Osteocyte (in vitro differentiated cells): ENCODE results near the gene CXCL16. TPM values are rescaled to one million over a fixed set of nuclear protein-coding genes. Genes with fewer than 3 reads are reported as not detected.
"Not testable (repeated sequence)": the region's sequence is repeated elsewhere in the genome, so short reads cannot be mapped to it uniquely, and the experiment has no call there.

Experiments used
- DNase-seq: peaks from one replicate; pipeline ENCODE4 v3.0.0; 2021; ENCODE audit warnings: mixed read lengths; ENCODE audit not compliant: unreplicated experiment; ENCODE audit errors: extremely low spot score
- H3K27ac Mint-ChIP-seq: one replicate; pipeline ENCODE4 v1.8.0; 2021; ENCODE audit warnings: mild to moderate bottlenecking, mixed read lengths; ENCODE audit not compliant: unreplicated experiment
- H3K27me3 Mint-ChIP-seq: one replicate; pipeline ENCODE4 v1.8.0; 2021; ENCODE audit warnings: mixed read lengths; ENCODE audit not compliant: unreplicated experiment
- H3K36me3 Mint-ChIP-seq: one replicate; pipeline ENCODE4 v1.8.0; 2021; ENCODE audit warnings: mixed read lengths; ENCODE audit not compliant: unreplicated experiment
- H3K4me1 Mint-ChIP-seq: one replicate; pipeline ENCODE4 v1.8.0; 2021; ENCODE audit warnings: mixed read lengths; ENCODE audit not compliant: unreplicated experiment
- H3K4me3 Mint-ChIP-seq: one replicate; pipeline ENCODE4 v1.8.0; 2021; ENCODE audit warnings: mild to moderate bottlenecking, moderate library complexity, mixed read lengths; ENCODE audit not compliant: unreplicated experiment
- H3K9me3 Mint-ChIP-seq: one replicate; pipeline ENCODE4 v1.8.0; 2021; ENCODE audit warnings: mixed read lengths; ENCODE audit not compliant: unreplicated experiment
- total RNA-seq: library from RNA; stranded (reverse); gene quantifications from 2 replicates; pipeline ENCODE4 v1.2.1, GENCODE V29; 2021
- TF ChIP-seq, protein P1 (sequence below): fragments of 200-600 bp; sonication (generic); IDR thresholded peaks from 2 replicates; pipeline ENCODE4 v1.5.0; 2021; ENCODE audit warnings: antibody characterized with exemption, mild to moderate bottlenecking, moderate library complexity

Gene CXCL16
- total RNA-seq, 1 donor from 2014 or later, result 12.8 TPM

DNA sequence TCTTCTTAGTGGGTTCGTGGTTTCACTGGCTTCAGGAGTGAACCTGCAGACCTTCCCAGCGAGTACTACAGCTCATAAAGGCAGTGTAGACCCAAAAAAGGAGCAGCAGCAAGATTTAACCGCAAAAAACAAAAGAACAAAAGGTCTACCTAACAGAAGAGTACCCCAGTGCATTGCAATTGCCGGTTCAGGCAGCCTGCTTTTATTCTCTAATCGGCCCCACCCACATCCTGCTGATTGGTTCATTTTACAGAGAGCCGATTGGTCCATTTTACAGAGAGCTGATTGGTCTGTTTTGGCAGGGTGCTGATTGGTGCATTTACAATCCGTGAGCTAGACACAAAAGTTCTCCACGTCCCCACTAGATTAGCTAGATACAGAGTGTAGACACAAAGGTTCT, 31.3 kb downstream of the CXCL16 start:
- Mint-ChIP-seq H3K4me3 (no peak overlapping the region), H3K9me3 (no peaks in the 10 kb centered on the region), H3K4me1 (peaks cover 26% of the 10 kb centered on the region), H3K36me3 (no peaks in the 10 kb centered on the region), H3K27me3 (no peaks in the 10 kb centered on the region), H3K27ac (no peak overlapping the region)
- DNase-seq, result no peak
- TF ChIP-seq, protein P1, sequence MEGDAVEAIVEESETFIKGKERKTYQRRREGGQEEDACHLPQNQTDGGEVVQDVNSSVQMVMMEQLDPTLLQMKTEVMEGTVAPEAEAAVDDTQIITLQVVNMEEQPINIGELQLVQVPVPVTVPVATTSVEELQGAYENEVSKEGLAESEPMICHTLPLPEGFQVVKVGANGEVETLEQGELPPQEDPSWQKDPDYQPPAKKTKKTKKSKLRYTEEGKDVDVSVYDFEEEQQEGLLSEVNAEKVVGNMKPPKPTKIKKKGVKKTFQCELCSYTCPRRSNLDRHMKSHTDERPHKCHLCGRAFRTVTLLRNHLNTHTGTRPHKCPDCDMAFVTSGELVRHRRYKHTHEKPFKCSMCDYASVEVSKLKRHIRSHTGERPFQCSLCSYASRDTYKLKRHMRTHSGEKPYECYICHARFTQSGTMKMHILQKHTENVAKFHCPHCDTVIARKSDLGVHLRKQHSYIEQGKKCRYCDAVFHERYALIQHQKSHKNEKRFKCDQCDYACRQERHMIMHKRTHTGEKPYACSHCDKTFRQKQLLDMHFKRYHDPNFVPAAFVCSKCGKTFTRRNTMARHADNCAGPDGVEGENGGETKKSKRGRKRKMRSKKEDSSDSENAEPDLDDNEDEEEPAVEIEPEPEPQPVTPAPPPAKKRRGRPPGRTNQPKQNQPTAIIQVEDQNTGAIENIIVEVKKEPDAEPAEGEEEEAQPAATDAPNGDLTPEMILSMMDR, result no peak

DNA sequence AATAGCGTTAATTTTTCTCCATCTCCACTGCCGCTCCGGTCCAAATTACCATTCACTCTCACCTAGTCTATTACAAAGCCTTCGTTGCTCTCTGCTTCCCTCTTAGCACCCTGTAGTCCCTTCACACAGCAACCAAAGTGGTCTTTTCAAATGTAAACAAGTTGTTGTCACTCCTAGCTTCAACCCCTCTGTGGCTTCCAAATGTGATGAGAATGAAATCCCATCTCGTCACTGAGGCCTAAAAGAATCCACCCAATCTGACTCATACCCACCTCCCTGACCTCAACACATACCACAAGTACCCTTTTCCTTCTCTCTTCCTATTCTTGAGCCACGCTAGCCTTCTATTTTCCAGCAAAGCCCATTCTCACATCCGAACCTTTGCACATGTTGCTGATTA, 33.6 kb downstream of the CXCL16 start:
- no peaks in the 10 kb centered on the region for H3K36me3 Mint-ChIP-seq
- H3K9me3 Mint-ChIP-seq, result no peaks in the 10 kb centered on the region
- H3K4me1 Mint-ChIP-seq, result peaks cover 42% of the 10 kb centered on the region
- H3K4me3 Mint-ChIP-seq, result peak overlapping the region; percentile 87
- DNase-seq, result no peak
- no peaks in the 10 kb centered on the region for H3K27me3 Mint-ChIP-seq
- TF ChIP-seq, protein P1, result no peak
- H3K27ac Mint-ChIP-seq, result no peak overlapping the region

DNA sequence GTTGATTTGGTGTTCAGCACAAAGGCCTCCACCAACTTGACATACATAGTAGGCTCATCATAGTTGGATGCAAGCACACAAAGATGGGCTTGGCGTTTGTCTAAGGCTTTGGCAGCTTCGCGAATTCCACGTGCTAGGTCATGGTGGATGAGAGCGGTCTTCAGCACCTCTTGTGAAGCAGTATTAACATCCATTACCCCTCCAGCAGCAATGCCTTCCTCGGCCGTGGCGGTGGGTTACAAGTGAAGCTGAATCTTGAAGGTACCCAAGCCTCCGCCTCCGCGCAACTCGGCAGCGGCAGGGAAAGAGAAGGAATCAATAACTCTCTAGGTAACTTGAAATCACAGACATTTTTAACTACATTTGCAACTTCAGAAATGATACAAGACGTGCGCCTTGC, 34.7 kb downstream of the CXCL16 start:
- Mint-ChIP-seq H3K4me1 (peaks cover 42% of the 10 kb centered on the region), H3K4me3 (peak overlapping the region; percentile 87), H3K27ac (peak overlapping the region; percentile 89), H3K9me3 (no peaks in the 10 kb centered on the region), H3K27me3 (no peaks in the 10 kb centered on the region), H3K36me3 (no peaks in the 10 kb centered on the region)
- DNase-seq, result no peak
- TF ChIP-seq, protein P1, result no peak

DNA sequence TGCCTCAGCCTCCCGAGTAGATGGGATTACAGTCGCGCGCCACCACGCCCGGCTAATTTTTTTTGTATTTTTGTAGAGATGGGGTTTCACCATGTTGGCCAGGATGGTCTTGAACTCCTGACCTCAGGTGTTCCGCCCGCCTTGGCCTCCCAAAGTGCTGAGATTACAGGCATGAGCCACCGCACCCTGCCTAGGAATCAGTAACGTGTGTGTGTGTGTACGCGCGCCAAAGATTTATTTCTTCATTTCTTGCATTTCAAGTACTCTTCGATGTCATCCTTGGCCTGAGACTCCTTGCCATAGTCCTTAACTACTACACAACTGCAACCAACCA, 35.2 kb downstream of the CXCL16 start:
- H3K9me3 Mint-ChIP-seq, H3K27me3 Mint-ChIP-seq, DNase-seq, H3K36me3 Mint-ChIP-seq: not testable (repeated sequence)
- Mint-ChIP-seq H3K4me3 (peak overlapping the region; percentile 87), H3K27ac (peak overlapping the region; percentile 89), H3K4me1 (peaks cover 38% of the 10 kb centered on the region)

DNA sequence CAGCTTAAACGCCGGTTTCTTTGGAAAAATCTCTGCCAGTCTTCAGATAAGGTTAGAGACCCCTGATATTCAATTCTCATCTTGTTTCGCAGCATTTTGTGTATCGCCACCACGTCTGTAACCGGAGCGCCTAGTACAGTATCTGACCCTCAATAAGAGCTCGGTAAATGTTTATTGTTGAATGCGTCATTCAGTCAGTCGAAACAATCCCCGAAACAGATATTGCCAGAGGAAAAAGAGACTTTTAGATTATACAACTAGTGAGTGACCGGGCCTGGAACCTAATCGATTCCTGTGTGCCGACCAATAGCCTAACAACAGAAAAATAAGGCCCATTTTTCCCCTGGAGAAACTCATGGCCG, 36.4 kb downstream of the CXCL16 start:
- Mint-ChIP-seq H3K36me3 (no peaks in the 10 kb centered on the region), H3K9me3 (no peaks in the 10 kb centered on the region), H3K27me3 (no peaks in the 10 kb centered on the region), H3K4me1 (peaks cover 37% of the 10 kb centered on the region), H3K27ac (peak overlapping the region; percentile 89), H3K4me3 (peak overlapping the region; percentile 87)
- TF ChIP-seq, protein P1, result no peak
- DNase-seq, result no peak

DNA sequence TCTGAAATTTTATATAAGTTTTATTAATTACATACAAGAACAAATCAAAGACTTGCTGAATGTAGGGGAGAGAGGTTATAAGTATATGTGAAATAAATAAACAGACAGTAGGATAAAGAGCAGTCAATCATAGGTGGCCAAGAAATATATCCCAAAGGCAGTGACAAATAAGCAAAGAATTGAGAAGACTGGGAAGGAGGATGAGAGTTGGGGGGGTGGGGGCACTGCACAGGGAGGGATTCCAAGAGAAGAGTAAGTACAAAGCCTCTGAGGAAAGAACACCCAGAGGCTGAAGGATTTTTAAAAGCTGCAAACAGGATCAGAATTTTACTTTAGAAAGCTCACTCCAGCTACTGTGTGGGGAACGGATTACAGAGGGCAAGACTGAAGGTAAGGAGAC, 38.6 kb downstream of the CXCL16 start:
- Mint-ChIP-seq H3K36me3 (peaks cover 10% of the 10 kb centered on the region), H3K9me3 (no peaks in the 10 kb centered on the region), H3K27me3 (no peaks in the 10 kb centered on the region), H3K27ac (no peak overlapping the region), H3K4me3 (no peak overlapping the region), H3K4me1 (peaks cover 35% of the 10 kb centered on the region)
- TF ChIP-seq, protein P1, result no peak
- DNase-seq, result no peak

DNA sequence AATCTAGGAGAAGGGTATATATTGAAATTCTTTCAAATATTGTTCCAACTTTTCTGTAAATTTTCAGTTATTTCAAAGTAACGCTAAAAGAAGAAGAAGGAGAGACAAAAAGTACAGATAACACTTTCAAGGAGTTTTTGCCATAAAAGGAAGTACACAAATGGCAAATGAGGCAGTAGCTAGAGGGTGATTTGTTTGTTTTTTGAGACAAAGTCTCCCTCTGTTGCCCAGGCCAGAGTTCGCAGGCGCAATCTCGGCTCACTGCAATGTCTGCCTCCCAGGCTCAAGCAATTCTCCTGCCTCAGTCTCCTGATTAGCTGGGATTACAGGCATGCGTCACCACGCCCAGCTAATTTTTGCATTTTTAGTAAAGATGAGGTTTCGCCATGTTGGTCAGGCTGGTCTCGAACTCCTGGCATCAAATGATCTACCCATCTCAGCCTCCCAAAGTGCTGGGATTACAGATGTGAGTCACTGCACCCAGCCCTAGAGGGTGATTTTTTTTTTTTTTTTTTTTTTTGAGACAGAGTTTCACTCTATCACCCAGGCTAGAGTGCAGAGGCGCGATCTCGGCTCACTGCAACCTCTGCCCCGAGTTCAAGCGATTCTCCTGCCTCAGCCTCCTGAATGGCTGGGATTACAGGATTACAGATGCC, 40.2 kb downstream of the CXCL16 start:
- H3K4me3 Mint-ChIP-seq, DNase-seq, H3K27ac Mint-ChIP-seq, H3K9me3 Mint-ChIP-seq, H3K27me3 Mint-ChIP-seq: not testable (repeated sequence)
- peaks cover 30% of the 10 kb centered on the region for H3K4me1 Mint-ChIP-seq
- peaks cover 10% of the 10 kb centered on the region for H3K36me3 Mint-ChIP-seq
